ENCODE results near the gene ABCB8.

ABCB8 gene

DNA sequence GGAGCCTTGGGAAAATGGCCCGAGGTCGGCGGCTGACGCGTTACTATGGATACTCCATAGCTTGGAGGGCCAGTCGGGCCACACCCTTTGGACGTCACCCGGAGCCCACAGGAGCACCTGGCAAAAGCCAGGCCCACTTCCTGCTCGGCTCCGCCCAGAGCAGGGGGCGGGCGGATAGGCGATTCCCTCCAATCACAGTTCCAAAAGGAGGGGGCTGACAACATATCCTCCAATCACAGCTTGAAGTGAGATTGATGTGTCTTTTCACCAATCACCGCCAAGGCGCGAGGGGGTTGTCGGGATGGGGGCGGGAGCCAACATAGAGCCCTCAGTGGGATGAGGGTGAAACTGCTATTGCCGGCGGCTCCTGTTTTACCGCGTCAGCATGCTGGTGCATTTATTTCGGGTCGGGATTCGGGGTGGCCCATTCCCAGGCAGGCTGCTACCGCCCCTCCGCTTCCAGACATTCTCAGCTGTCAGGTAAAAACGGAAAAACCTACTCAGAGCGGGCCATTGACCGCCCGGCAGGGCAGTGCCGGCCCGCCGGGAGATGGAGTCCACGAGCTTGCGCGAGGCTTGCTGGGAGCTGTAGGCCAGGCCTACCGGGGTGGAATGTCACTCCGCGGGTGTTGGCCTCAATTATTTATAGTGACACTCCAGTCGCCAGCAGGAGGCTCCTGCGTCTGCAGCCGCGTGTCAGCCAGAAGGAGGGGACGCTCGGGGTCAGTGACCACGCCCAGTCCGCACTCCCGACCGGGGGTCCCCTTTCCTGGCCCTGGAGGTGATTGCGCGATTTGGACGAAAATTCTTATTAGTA, at the start of gene ABCB8:
Gene ABCB8, plus strand, starts transcription at position 320 of the 817 bp plus-strand sequence. Its CDS starts 66 bp downstream, at position 386.
- Mint-ChIP-seq H3K9me3 (no peaks in the 10 kb centered on the region), H3K4me3 (peak within 1 kb of the TSS; percentile 98), H3K27ac (peak within 1 kb of the TSS; percentile 94), H3K36me3 (ENCODE audit: low read depth) (peaks cover 16% of the 10 kb centered on the region), H3K27me3 (no peaks in the 10 kb centered on the region), H3K4me1 (ENCODE audit: low read depth) (peaks cover 26% of the 10 kb centered on the region)

GRCh38 chr7:150979713-150980390, 48.4 kb upstream of the ABCB8 start:
- Mint-ChIP-seq H3K4me3 (no peak overlapping the region), H3K36me3 (ENCODE audit: low read depth) (no peaks in the 10 kb centered on the region), H3K4me1 (ENCODE audit: low read depth) (peaks cover 19% of the 10 kb centered on the region), H3K27me3 (peaks cover 65% of the 10 kb centered on the region), H3K9me3 (no peaks in the 10 kb centered on the region), H3K27ac (no peak overlapping the region)

DNA sequence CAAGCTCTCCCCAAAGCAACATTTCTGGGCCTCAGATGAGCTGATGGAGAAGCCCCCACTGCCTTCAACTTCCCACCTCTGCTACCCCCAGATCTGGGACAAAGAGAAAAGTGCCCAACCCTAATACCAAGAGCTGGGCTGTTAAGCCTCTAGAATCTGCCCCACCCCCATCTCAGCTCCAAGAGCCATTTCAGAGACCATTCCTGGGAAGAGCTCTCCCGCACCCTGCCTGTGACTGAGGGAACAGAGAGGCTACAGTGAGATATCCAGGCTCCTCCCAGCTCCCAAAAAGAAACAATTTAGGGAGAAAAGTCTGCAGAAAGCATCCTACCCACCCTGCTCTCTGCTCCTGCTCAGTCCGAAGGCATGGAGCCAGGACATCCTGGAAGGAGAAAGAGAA, 47.6 kb upstream of the ABCB8 start:
- H3K27me3 Mint-ChIP-seq = peaks cover 66% of the 10 kb centered on the region
- no peaks in the 10 kb centered on the region for H3K36me3 Mint-ChIP-seq (ENCODE audit: low read depth)
- no peak overlapping the region for H3K27ac Mint-ChIP-seq
- H3K9me3 Mint-ChIP-seq = no peaks in the 10 kb centered on the region
- no peak overlapping the region for H3K4me3 Mint-ChIP-seq
- peaks cover 15% of the 10 kb centered on the region for H3K4me1 Mint-ChIP-seq (ENCODE audit: low read depth)

DNA sequence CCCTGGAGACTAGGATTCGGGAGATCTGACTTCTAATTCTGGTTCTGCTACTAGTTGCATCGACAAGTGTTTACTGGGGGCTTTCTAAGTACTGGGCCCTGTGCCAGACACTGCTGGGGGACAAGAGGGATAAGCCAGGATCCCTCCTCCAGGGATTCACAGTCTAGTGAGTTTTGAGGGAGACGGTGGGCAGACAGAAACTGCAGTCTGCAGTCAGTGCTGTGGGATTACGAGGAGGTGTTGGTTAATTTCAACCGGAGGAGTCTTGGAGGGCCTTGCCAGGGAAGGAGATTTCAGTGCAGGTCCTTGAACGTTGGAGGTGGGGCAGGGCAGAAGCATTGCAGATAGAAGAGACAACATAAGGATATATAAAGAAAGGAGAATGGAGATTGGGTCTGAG, 46.6 kb upstream of the ABCB8 start:
- Mint-ChIP-seq H3K4me3 (no peak overlapping the region), H3K27ac (no peak overlapping the region), H3K36me3 (ENCODE audit: low read depth) (no peaks in the 10 kb centered on the region), H3K4me1 (ENCODE audit: low read depth) (peaks cover 15% of the 10 kb centered on the region), H3K9me3 (no peaks in the 10 kb centered on the region), H3K27me3 (peaks cover 65% of the 10 kb centered on the region)

DNA sequence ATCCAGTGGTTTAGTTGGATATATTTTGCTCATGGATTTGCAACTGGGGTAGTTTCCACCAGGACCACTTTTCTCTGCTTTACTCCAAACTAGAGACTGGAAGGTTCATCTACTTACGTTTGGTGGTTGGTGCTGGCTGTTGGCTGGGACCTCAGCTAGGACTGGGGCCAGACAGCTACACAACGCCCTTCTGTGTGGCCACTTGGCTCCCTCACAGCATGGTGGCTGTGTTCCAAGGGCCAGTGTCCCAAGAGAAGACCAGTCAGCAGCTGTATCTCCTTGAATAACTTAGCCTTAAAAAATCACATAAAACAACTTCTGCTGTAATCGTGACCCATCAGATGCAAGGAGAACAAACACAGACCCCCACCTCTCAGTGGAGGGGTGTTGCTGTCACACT, 45.9 kb upstream of the ABCB8 start:
- Mint-ChIP-seq H3K4me3 (no peak overlapping the region), H3K36me3 (ENCODE audit: low read depth) (no peaks in the 10 kb centered on the region), H3K4me1 (ENCODE audit: low read depth) (peaks cover 8% of the 10 kb centered on the region), H3K9me3 (no peaks in the 10 kb centered on the region), H3K27me3 (peaks cover 58% of the 10 kb centered on the region), H3K27ac (no peak overlapping the region)

DNA sequence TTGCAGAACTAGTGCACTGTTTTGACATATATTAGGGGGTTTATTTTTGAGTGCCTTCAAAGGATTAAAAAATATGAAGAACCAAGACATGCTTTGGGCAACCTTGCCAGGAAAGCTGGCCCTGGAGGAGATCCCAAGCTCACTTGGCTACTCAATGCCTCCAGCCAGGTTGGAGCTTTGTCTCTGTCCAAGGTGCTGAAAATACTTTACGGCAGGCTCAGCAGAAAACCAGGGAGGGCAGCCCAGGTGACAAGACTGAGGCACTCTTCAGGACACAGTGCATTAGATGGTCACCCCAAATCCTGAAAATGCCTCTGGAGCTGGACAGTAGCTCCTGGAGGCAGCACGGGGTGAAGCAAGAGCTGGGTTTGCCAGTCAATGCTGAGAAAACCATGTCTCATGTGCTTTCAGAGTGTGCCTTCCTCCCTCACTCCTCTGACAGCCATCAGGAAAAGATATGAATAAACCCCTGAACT, 44.3 kb upstream of the ABCB8 start:
- H3K27me3 Mint-ChIP-seq = peaks cover 57% of the 10 kb centered on the region
- no peak overlapping the region for H3K27ac Mint-ChIP-seq
- no peak overlapping the region for H3K4me3 Mint-ChIP-seq
- H3K9me3 Mint-ChIP-seq = no peaks in the 10 kb centered on the region
- H3K4me1 Mint-ChIP-seq (ENCODE audit: low read depth) = peaks cover 10% of the 10 kb centered on the region
- H3K36me3 Mint-ChIP-seq (ENCODE audit: low read depth) = no peaks in the 10 kb centered on the region

GRCh38 chr7:150986099-150986512, 42.1 kb upstream of the ABCB8 start:
- peaks cover 14% of the 10 kb centered on the region for H3K9me3 Mint-ChIP-seq
- H3K27ac Mint-ChIP-seq = no peak overlapping the region
- H3K4me1 Mint-ChIP-seq (ENCODE audit: low read depth) = peaks cover 10% of the 10 kb centered on the region
- no peaks in the 10 kb centered on the region for H3K36me3 Mint-ChIP-seq (ENCODE audit: low read depth)
- H3K27me3 Mint-ChIP-seq = peaks cover 42% of the 10 kb centered on the region
- H3K4me3 Mint-ChIP-seq = no peak overlapping the region

DNA sequence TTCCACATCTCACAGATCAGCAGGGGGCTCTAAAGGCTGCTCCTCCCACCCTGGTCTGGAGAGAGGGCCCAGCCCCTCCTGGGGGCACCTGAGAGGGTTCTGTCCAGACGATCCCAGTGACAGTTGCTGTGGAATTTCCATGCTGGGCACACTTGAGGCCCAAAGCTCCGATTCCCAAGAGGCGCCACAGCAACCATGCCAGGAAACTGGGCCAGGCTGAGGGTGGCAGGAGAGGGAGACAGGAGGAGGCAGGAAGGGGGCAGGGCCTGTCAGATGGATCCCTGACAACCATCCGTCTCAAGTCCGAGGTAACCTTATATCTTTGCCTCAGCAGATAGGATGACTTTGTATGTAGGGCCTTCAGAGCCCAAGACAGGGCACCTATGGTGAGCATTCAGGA, 41.7 kb upstream of the ABCB8 start:
- Mint-ChIP-seq H3K36me3 (ENCODE audit: low read depth) (no peaks in the 10 kb centered on the region), H3K27me3 (peaks cover 37% of the 10 kb centered on the region), H3K4me1 (ENCODE audit: low read depth) (peaks cover 10% of the 10 kb centered on the region), H3K9me3 (peaks cover 18% of the 10 kb centered on the region), H3K4me3 (no peak overlapping the region), H3K27ac (no peak overlapping the region)

DNA sequence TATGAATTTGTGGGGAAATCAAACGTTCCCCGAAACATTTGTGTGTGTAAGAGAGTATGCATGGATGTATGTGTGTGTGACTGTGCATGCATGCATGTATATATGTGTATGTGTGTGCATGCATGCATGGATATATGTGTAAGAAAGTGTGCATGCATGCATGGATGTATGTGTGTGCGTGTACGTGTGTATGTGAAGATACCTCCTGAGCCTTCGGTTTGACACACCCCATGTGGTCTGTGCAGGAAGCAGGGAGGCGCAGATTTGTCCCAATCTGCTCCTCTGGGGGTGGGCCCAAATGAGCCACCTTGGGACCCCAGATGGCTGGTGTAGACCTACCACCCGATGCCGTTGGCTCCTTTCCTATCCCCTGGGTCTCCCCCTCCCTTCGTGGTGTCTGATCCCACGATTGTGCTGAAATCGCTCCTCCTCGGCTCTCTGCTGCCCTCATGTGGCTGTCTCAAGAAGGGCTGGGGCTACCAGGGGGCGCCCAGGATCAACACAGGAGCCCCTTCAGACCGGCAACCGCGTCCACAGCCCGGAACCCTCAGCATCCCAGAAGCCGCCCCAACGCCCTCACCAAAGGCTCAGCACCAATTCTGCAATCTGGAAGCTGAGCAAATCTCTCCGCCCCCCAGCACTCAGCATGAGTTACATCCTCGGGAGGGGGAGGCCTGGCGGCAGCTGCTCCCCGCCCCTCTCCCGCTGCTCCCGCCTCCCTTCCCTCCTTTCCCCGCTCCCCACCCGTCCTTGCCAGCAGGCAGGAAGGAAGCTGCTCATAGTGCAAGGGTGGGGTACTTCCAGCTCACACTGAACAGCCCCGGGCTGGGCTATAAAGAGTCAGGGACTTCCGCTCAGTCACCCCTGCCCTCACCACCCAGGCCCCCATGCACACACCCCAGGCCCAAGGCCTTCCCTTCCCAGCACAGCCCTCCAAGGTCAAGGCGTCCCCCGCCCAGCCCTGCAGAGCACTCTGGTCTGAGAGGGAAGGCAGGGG, 39.7 kb upstream of the ABCB8 start:
- Mint-ChIP-seq H3K4me1 (ENCODE audit: low read depth) (peaks cover 10% of the 10 kb centered on the region), H3K27ac (no peak overlapping the region), H3K9me3 (peaks cover 18% of the 10 kb centered on the region)

DNA sequence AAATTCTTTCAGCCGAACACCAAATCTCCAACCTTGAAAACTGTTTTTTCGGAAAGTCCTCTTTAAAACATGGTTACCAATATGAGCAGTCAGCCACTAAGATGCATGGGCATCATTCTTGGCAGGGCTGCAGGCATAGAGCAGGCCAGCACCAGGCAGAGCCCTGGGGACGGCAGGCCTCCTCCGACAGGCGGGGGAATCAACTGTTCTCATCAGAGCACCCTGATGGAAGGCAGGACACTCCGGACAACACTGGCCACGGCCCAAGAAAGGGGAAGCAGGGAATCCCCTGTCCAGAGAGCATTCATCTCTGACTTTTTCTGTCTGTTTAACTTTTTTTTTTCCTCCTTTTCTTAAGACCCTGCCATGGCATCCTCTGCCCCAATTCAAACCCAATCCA, 38.8 kb upstream of the ABCB8 start:
- Mint-ChIP-seq H3K4me1 (ENCODE audit: low read depth) (peaks cover 16% of the 10 kb centered on the region), H3K36me3 (ENCODE audit: low read depth) (no peaks in the 10 kb centered on the region), H3K27me3 (peaks cover 19% of the 10 kb centered on the region), H3K27ac (no peak overlapping the region), H3K9me3 (peaks cover 18% of the 10 kb centered on the region), H3K4me3 (no peak overlapping the region)

More for the DNA sequence above, 39.7 kb upstream of the ABCB8 start:
- peaks cover 24% of the 10 kb centered on the region for H3K27me3 Mint-ChIP-seq
- H3K36me3 Mint-ChIP-seq (ENCODE audit: low read depth) = no peaks in the 10 kb centered on the region
- peak overlapping the region; percentile 5 for H3K4me3 Mint-ChIP-seq

- Mint-ChIP-seq H3K36me3 (ENCODE audit: low read depth) (no peaks in the 10 kb centered on the region), H3K9me3 (peaks cover 18% of the 10 kb centered on the region), H3K27ac (no peak within 1 kb of the TSS), H3K4me1 (ENCODE audit: low read depth) (peaks cover 16% of the 10 kb centered on the region), H3K27me3 (peaks cover 13% of the 10 kb centered on the region), H3K4me3 (no peak within 1 kb of the TSS)
Measured at GRCh38 chr7:150990416-150991186, 37.6 kb upstream of the ABCB8 start, which contains the start of gene NOS3. Gene NOS3, plus strand, starts transcription at chr7:150991017. Its CDS starts 2,787 bp downstream, at chr7:150993804.

GRCh38 chr7:150992051-150992640, 36.1 kb upstream of the ABCB8 start:
- Mint-ChIP-seq H3K4me1 (ENCODE audit: low read depth) (peaks cover 20% of the 10 kb centered on the region), H3K27me3 (peaks cover 6% of the 10 kb centered on the region), H3K27ac (no peak overlapping the region), H3K36me3 (ENCODE audit: low read depth) (no peaks in the 10 kb centered on the region), H3K4me3 (no peak overlapping the region), H3K9me3 (peaks cover 18% of the 10 kb centered on the region)

- Mint-ChIP-seq H3K4me1 (ENCODE audit: low read depth) (peaks cover 27% of the 10 kb centered on the region), H3K27me3 (peaks cover 9% of the 10 kb centered on the region), H3K4me3 (no peak overlapping the region), H3K36me3 (ENCODE audit: low read depth) (no peaks in the 10 kb centered on the region), H3K9me3 (peaks cover 18% of the 10 kb centered on the region), H3K27ac (no peak overlapping the region)
Measured at GRCh38 chr7:150992833-150993302, 35.4 kb upstream of the ABCB8 start.

All from stimulated activated naive CD8-positive, alpha-beta T cell treated with anti-CD3 and anti-CD28 coated beads, Interleukin-15, Interleukin-2, amounts not matched to agents 100 ng/mL and 50 ng/mL, for 24 hours (primary cell).